GM21360 (cell line): ENCODE results near the gene GOSR2.

Experiments used
- ATAC-seq: cut with Tn5 transposase; IDR thresholded peaks from one replicate; pipeline ENCODE4 v1.9.1; 2021; ENCODE audit warnings: mild to moderate bottlenecking, moderate library complexity; ENCODE audit not compliant: unreplicated experiment

The GOSR2 gene

GRCh38 chr17:46958041-46958591 lies 35.2 kb downstream of the GOSR2 start:
- no peak for ATAC-seq

DNA sequence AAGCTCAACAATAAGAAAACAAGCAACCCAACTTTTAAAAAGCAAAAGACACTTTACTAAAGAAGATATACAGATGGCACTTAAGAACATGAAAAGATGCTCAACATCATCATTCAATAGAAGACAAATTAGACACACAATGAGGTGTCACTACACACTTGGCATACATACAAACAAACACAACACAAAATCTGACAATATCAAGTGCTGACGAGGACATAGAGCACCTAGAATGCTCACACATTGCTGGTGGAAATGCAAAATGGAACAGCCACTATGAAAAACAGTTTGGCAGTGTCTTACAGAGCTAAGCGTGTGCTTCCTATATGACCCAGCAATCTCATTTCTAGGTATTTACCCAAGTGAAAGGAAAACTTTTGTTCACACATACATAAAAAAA lies 37.2 kb downstream of the GOSR2 start:
- no peak for ATAC-seq

DNA sequence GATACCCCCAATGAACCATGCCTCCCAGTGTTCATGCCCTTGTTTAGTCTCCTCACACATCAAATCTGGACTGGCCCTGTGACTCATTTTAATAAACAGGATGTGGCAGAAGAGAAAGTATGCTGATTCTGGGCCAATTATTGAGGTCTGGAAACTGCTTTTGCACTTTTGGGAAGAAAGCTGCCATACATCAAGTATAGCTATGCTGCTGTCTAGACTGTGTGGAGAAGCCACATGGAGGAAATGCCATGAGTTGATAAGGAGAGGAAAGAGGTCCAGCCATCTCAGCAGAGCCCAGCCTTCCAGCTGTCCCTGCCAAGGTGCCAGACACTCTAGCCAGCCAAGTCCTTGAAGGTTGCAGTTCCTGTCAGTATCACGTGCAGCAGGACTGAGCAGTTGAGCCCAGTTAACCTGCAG lies 39.4 kb downstream of the GOSR2 start:
- no peak for ATAC-seq

GRCh38 chr17:46963571-46963970 lies 40.6 kb downstream of the GOSR2 start:
- ATAC-seq, result no peak

- no peak for ATAC-seq
Observed at GRCh38 chr17:46964315-46965265, 41.6 kb downstream of the GOSR2 start.

GRCh38 chr17:46968224-46968834 lies 45.4 kb downstream of the GOSR2 start:
- ATAC-seq, result no peak

GRCh38 chr17:46968896-46969295 lies 45.9 kb downstream of the GOSR2 start:
- no peak for ATAC-seq

GRCh38 chr17:46971647-46972300 lies 48.8 kb downstream of the GOSR2 start:
- ATAC-seq, result no peak

DNA sequence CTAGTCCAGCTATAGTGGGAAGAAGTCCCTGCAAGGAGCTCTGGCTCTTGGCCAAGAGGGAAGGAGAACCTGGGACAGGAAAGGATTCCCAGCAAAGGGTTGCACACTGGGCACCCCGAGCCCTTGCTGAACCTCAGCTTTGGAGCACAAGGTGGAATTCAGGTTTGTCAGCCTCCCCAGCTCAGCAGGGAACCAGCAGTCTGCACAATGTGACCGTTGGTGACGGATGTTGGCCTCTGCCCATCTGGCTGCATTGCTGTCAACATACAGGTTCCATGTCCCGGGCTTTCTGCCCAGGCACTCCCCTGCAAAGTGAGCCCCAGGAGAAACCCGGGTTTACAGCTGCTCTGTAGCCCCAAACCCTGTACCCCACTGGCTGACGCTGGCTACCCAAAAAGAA lies 49.4 kb downstream of the GOSR2 start:
- ATAC-seq, result no peak

DNA sequence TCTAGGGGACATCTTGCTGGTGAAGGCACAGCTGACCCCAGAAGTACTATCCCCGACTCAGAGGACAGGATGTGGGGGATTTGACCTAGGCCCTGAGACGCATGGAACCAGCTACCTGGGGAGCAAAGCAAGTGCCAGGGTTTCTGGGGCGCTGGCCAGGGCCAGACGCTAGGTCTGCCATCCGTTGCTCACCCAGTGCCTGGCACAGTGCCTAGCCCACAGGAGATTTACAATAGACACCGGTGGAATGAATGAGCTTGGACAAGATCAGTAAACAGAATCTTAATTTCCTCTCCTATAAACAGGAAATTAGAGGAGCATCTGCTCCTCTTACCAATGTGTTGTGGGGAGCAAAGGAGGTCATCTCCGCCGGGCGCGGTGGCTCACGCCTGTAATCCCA lies 51.1 kb downstream of the GOSR2 start:
- ATAC-seq, result no peak

DNA sequence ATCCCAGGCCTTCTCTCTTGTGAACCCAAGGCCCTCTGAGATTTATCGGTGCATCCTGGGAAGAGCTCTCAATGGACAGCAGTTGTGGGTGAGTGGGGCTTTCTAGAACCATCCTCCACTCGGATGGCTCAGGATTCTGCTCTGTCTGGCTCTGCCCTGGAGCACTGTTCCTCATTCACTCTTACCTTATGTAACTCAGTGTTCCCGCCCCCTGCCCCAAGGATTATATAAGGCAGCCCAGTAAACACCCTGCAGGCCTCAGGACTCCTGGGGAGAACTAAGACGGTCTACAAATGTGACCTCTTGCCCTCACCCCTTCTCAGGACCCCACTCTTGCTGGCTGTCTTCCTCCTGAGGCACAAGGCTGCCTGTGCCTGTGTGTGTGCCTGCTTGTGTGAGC lies 52.3 kb downstream of the GOSR2 start:
- no peak for ATAC-seq

DNA sequence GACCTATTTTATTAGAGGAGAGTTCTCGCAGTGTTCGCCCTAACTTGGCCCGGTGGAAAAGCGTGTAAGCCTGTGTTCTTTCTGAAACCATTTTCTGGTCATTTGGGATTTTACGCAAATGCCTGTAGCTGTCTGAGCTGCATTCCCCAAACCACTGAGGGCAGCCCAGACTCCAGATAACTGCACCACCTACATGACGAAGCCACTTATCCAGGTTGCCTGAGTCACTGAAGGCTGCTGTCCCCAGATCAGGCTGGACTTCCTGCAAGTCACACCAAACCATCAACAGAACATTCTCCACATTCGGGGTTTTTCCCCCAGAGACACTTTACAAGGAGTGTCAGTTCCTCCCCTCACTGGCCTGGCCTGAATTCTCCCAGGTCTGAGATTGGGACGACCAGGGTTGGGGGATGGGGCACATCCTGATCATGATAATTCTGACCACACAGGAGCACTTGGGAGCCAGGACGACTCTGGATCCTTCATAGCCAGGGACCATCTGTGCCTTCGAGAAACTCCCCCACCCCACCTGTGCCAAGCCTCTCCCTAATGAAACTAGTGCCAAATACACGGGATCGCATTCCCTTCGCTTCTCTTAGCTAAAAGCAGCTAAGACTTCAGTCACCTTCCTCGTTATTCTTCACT lies 53.8 kb downstream of the GOSR2 start:
- no peak for ATAC-seq

- ATAC-seq, result no peak
Observed at GRCh38 chr17:46977348-46977747, 54.4 kb downstream of the GOSR2 start.

DNA sequence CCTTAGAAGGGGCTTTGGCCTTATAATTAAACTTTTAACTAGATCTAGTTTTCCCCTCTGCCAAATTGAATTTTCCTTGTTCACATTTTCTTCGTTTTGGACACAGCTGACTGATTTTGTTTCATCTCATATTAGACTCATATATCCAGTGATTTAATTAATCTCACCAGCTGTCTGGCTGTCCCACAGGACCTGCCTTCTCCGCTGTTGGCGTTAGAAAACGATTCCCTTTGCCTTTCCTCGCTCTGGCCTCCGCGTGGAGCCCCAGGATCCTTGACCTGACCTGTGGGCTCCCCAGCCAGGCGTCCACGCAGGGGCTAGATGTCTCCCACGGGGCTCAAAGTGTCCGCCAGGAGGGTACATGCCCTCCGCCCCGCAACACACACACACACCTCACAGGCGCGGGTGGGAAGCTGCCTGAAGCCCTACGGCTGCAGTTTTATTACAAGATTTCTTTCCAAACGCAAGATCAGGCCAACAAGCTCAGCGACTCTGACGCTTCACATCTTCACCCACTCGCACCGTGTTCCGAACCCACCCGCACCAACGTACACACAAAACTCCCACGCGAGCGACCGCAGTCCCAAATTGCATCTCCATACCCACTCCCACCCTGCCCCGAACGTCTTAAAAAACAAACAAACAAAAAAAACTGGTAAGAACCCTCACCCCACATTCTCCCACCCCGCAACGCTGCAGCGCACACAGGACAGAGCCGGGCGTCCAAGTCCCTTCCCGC lies 55.0 kb downstream of the GOSR2 start:
- ATAC-seq, result no peak

DNA sequence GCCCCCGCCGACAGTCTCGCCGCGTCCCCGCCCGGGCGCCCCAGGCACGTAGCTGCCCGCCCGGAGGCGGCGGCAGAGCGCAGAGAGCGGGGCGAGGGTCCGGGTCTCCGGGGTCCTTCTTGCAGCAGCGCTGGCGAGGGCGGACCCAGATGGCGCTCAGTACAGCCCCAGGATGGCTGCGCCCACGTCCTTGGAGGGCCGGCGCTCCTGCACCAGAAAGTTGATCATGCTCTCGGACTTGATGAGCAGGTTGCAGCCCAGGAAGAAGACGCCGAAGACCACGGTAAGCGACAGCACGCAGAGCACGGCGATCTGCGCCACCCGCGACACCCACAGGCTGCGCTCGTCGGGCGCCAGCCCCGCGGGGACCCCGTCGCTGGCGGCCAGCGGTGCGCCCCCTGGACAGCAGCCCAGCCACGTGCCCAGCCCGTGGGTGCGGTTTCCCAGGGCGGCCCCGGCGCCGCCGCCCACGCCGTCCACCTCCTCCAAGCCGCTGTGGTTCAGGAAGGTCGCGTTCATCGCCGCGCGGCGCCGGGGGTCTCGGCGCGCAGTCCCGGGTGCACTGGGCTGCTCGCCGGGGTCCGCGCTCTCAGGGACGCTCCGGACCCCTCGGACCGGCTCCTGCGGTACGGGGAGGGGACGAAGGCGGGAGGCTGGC lies 55.7 kb downstream of the GOSR2 start:
- no peak for ATAC-seq

DNA sequence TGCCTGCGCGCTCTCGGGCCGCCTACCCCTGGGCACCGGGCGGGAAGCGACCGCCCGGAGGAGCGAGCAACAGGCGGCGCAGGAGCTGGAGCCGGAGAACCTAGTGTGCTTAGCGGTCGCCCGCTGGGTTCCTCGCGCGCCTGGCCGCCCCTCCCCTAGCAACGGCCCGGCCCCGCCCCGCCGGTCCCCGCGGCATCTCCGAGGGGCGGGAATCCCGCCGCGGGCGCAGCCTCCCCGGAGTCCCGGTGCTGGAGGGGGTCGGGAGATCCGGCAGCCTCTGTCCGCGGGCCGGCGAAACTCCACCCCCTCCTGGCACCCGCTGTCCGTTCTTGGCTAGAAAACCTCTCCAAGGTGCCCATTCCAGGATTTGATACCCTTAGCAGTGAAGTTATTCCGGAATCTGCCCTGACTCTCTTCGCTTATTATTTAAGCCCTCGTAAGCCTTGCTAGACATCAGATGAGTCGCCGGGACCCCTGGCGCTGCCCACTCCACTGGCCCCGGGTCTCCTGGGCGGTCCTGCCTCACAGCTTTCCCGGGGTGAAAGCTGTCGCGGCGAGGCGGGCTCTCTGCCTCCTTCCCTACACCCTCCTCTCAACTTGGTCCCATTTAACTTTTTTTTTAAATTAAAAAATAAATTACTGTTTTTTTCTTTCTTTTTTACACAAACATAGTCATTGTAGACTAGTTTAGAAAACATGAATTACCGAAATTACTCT lies 56.3 kb downstream of the GOSR2 start, which contains the start of gene RPRML:
RPRML (minus strand) TSS at position 107 of the 717 bp plus-strand sequence. CDS start 246 bp downstream, outside the sequence.
- ATAC-seq, result no peak

- no peak for ATAC-seq
Observed at GRCh38 chr17:46982577-46982976, 59.6 kb downstream of the GOSR2 start.

- no peak for ATAC-seq
Observed at GRCh38 chr17:46983782-46984181, 60.8 kb downstream of the GOSR2 start.

- no peak for ATAC-seq
Observed at GRCh38 chr17:46984341-46984740, 61.4 kb downstream of the GOSR2 start.
